OCI-LY7 (cell line): ENCODE data around the gene TMPRSS4.

ENCODE experiments used
- CTCF ChIP-seq: fragments of 200-600 bp; sonication (generic); conservative IDR thresholded peaks from 2 replicates; pipeline ENCODE4 v1.5.1; 2014; ENCODE audit warnings: mild to moderate bottlenecking, antibody characterized with exemption, low read length, moderate library complexity, mixed read lengths
- EZH2phosphoT487 ChIP-seq: fragments of 200-600 bp; sonication (generic); IDR thresholded peaks from 2 replicates; pipeline ENCODE4 v1.6.1; 2018; ENCODE audit warnings: low read depth, borderline replicate concordance, mild to moderate bottlenecking, mixed run types, antibody characterized with exemption, low read length, moderate library complexity, mixed read lengths

GRCh38 chr11:118133816-118134215, 56.9 kb downstream of the TMPRSS4 start:
- no peak for TF ChIP-seq CTCF
- no peak for TF ChIP-seq EZH2phosphoT487
